HuH-7.5 (cell line): ENCODE results near the gene CHRNA7.

Experiments used
- DNase-seq: peaks from one replicate; pipeline ENCODE4 v3.0.0; 2011; ENCODE audit warnings: low spot score

The CHRNA7 gene

GRCh38 chr15:32029862-32030781 is at the start of gene CHRNA7:
Gene CHRNA7 (plus strand): TSS chr15:32030515. CDS start chr15:32030595, 80 bp downstream.
- peak; percentile 13 for DNase-seq

GRCh38 chr15:31985607-31986006 is 44.7 kb upstream of the CHRNA7 start:
- DNase-seq: no peak

GRCh38 chr15:31993062-31993461 is 37.3 kb upstream of the CHRNA7 start:
- DNase-seq: no peak

GRCh38 chr15:31997711-31998110 is 32.6 kb upstream of the CHRNA7 start:
- no peak for DNase-seq

GRCh38 chr15:32003558-32003957 is 26.8 kb upstream of the CHRNA7 start:
- no peak for DNase-seq

- no peak for DNase-seq
These were observed 26.1 kb upstream of the CHRNA7 start for GRCh38 chr15:32004249-32004648.

GRCh38 chr15:32007355-32007960 is 22.9 kb upstream of the CHRNA7 start:
- no peak for DNase-seq

GRCh38 chr15:32014953-32015352 is 15.4 kb upstream of the CHRNA7 start:
- no peak for DNase-seq

- DNase-seq: no peak
These were observed 10.2 kb upstream of the CHRNA7 start for GRCh38 chr15:32020156-32020555.

GRCh38 chr15:32028921-32029320 is 1.4 kb upstream of the CHRNA7 start:
- DNase-seq: no peak

- DNase-seq: no peak
These were observed 880 bp upstream of the CHRNA7 start for GRCh38 chr15:32029409-32029861.

GRCh38 chr15:32030795-32031194 is 480 bp downstream of the CHRNA7 start:
- no peak for DNase-seq

GRCh38 chr15:32033186-32033890 is 3.0 kb downstream of the CHRNA7 start:
- DNase-seq: no peak

- no peak for DNase-seq
These were observed 3.8 kb downstream of the CHRNA7 start for GRCh38 chr15:32034106-32034505.

- no peak for DNase-seq
These were observed 5.0 kb downstream of the CHRNA7 start for GRCh38 chr15:32035285-32035684.

GRCh38 chr15:32036971-32037370 is 6.7 kb downstream of the CHRNA7 start:
- DNase-seq: no peak

- no peak for DNase-seq
These were observed 11.0 kb downstream of the CHRNA7 start for GRCh38 chr15:32041294-32041693.

GRCh38 chr15:32042269-32042972 is 12.1 kb downstream of the CHRNA7 start:
- no peak for DNase-seq

- no peak for DNase-seq
These were observed 23.4 kb downstream of the CHRNA7 start for GRCh38 chr15:32053719-32054118.

GRCh38 chr15:32057876-32058425 is 27.6 kb downstream of the CHRNA7 start:
- DNase-seq: no peak

GRCh38 chr15:32060706-32061105 is 30.4 kb downstream of the CHRNA7 start:
- DNase-seq: no peak

- DNase-seq: no peak
These were observed 36.8 kb downstream of the CHRNA7 start for GRCh38 chr15:32067115-32067514.
